ENCODE results near the gene IGFBP7. TPM values are rescaled to one million over a fixed set of nuclear protein-coding genes. Genes with fewer than 3 reads are reported as not detected.

The IGFBP7 gene
- total and polyA plus RNA-seq, 8 donors: 71.8 to 972 (median 198) TPM

- TF ChIP-seq EP300 (IDR thresholded peaks at IDR 0.05) (no peak), CTCF (IDR thresholded peaks at IDR 0.05) (no peak)
- H3K27me3 ChIP-seq: no peaks in the 10 kb centered on the region
- no peak overlapping the region for H3K4me3 ChIP-seq
- intact Hi-C loops (cut with DNase I; ENCODE audit: low total_unique reads): no loop called here
- H3K36me3 ChIP-seq: peaks cover 0 to 5% (median 2%) of the 10 kb centered on the region in 4 donors
- WGBS, 5 donors: 39 to 72% (median 50%) methylated on average over 1 of the region's 1 CpG
- no peaks in the 10 kb centered on the region for H3K9me3 ChIP-seq
- H3K27ac ChIP-seq: peak overlapping the region in 4 of 5 donors; percentile 22 to 68 (median 55)
- DNase-seq: no peak
- peaks cover 0 to 34% (median 23%) of the 10 kb centered on the region in 4 donors for H3K4me1 ChIP-seq
Measured at GRCh38 chr4:57044996-57045395, 65.2 kb downstream of the IGFBP7 start.

- H3K9me3 ChIP-seq: no peaks in the 10 kb centered on the region
- peak overlapping the region in 4 of 5 donors; percentile 64 to 75 (median 67) for H3K27ac ChIP-seq
- no peak overlapping the region for H3K4me3 ChIP-seq
- 52 to 78% (median 68%) methylated on average over 1 of the region's 1 CpG for WGBS, 5 donors
- TF ChIP-seq POLR2A (IDR thresholded peaks at IDR 0.05): no peak
- no peak for TF ChIP-seq EP300 (IDR thresholded peaks at IDR 0.05)
- no peak for TF ChIP-seq POLR2AphosphoS5 (IDR thresholded peaks at IDR 0.05)
- TF ChIP-seq CTCF (IDR thresholded peaks at IDR 0.05): no peak
- intact Hi-C loops (cut with DNase I; ENCODE audit: low total_unique reads): no loop called here
- peaks cover 0 to 7% (median 3%) of the 10 kb centered on the region in 4 donors for H3K36me3 ChIP-seq
- DNase-seq: no peak
- H3K27me3 ChIP-seq: no peaks in the 10 kb centered on the region
- peaks cover 0 to 34% (median 23%) of the 10 kb centered on the region in 4 donors for H3K4me1 ChIP-seq
Measured at GRCh38 chr4:57044279-57044678, 65.9 kb downstream of the IGFBP7 start.

- intact Hi-C loops (cut with DNase I; ENCODE audit: low total_unique reads): no loop called here
- no peak overlapping the region for H3K4me3 ChIP-seq
- H3K36me3 ChIP-seq: peaks cover 0 to 7% (median 3%) of the 10 kb centered on the region in 4 donors
- H3K27me3 ChIP-seq: no peaks in the 10 kb centered on the region
- no peak for TF ChIP-seq EP300 (IDR thresholded peaks at IDR 0.05)
- H3K4me1 ChIP-seq: peaks cover 0 to 34% (median 20%) of the 10 kb centered on the region in 4 donors
- no peaks in the 10 kb centered on the region for H3K9me3 ChIP-seq
- peak in 1 of 2 donors; percentile 79 for DNase-seq
- 58 to 75% (median 61%) methylated on average over 6 of the region's 6 CpGs for WGBS, 5 donors
- peak overlapping the region; percentile 47 to 75 (median 66) for H3K27ac ChIP-seq
Measured at GRCh38 chr4:57043347-57044251, 66.6 kb downstream of the IGFBP7 start.

GRCh38 chr4:57042711-57043169 lies 67.4 kb downstream of the IGFBP7 start:
- intact Hi-C loops (cut with DNase I; ENCODE audit: low total_unique reads): no loop called here
- Histone ChIP-seq H3K36me3 (peaks cover 0 to 7% (median 3%) of the 10 kb centered on the region in 4 donors), H3K9me3 (no peaks in the 10 kb centered on the region), H3K27ac (peak overlapping the region in 4 of 5 donors; percentile 64 to 75 (median 67)), H3K4me3 (no peak overlapping the region), H3K27me3 (no peaks in the 10 kb centered on the region), H3K4me1 (peaks cover 0 to 40% (median 23%) of the 10 kb centered on the region in 4 donors)
- WGBS, 5 donors: 71 to 91% (median 81%) methylated on average over 5 of the region's 5 CpGs
- no peak for TF ChIP-seq EP300 (IDR thresholded peaks at IDR 0.05)
- TF ChIP-seq POLR2A (IDR thresholded peaks at IDR 0.05): no peak
- no peak for TF ChIP-seq POLR2AphosphoS5 (IDR thresholded peaks at IDR 0.05)
- TF ChIP-seq CTCF (IDR thresholded peaks at IDR 0.05): no peak
- DNase-seq: peak in 1 of 2 donors; percentile 64
